NCI-H748 (cell line): ENCODE results near the gene PCDHGA7.
A peak's percentile ranks its signal among the peaks of the same experiment; 100 is the strongest.
"Not testable (repeated sequence)": the region's sequence is repeated elsewhere in the genome, so short reads cannot be mapped to it uniquely, and the experiment has no call there.

Experiments
- DNase-seq: peaks from one replicate; lab custom pipeline; 2025; ENCODE audit not compliant: unreplicated experiment; lab: John Stamatoyannopoulos, UW

The PCDHGA7 gene

GRCh38 chr5:141397756-141398551, 15.4 kb downstream of the PCDHGA7 start, which contains the start of gene PCDHGB5:
Gene PCDHGB5 (plus strand): TSS chr5:141397947. CDS start chr5:141398128, 181 bp downstream.
- DNase-seq = peak; percentile 79

GRCh38 chr5:141398608-141399007, 16.1 kb downstream of the PCDHGA7 start:
- DNase-seq = no peak

GRCh38 chr5:141399555-141400258, 17.2 kb downstream of the PCDHGA7 start:
- DNase-seq = no peak

GRCh38 chr5:141402553-141403243, 20.2 kb downstream of the PCDHGA7 start, which contains the start of gene PCDHGA9:
Gene PCDHGA9 (plus strand): TSS chr5:141402778. CDS start chr5:141402953, 175 bp downstream.
- DNase-seq = no peak

- no peak for DNase-seq
Measured at GRCh38 chr5:141403387-141403786, 20.8 kb downstream of the PCDHGA7 start.

- not testable (repeated sequence) for DNase-seq
Measured at GRCh38 chr5:141407790-141408505, 25.4 kb downstream of the PCDHGA7 start, which contains the start of gene PCDHGB6. Gene PCDHGB6 (plus strand): TSS chr5:141408021. CDS start chr5:141408203, 182 bp downstream.

- DNase-seq = no peak
Measured at GRCh38 chr5:141409598-141410306, 27.2 kb downstream of the PCDHGA7 start.

GRCh38 chr5:141411575-141411974, 29.0 kb downstream of the PCDHGA7 start:
- DNase-seq = no peak

GRCh38 chr5:141412854-141413539, 30.5 kb downstream of the PCDHGA7 start, which contains the start of gene PCDHGA10:
Gene PCDHGA10 (plus strand): TSS chr5:141412987. CDS start chr5:141413176, 189 bp downstream.
- DNase-seq = peak; percentile 81

- peak; percentile 50 for DNase-seq
Measured at GRCh38 chr5:141413540-141414069, 31.1 kb downstream of the PCDHGA7 start.

GRCh38 chr5:141414548-141415274, 32.2 kb downstream of the PCDHGA7 start:
- DNase-seq = not testable (repeated sequence)

- not testable (repeated sequence) for DNase-seq
Measured at GRCh38 chr5:141415275-141415618, 32.7 kb downstream of the PCDHGA7 start.

- not testable (repeated sequence) for DNase-seq
Measured at GRCh38 chr5:141417494-141418172, 35.1 kb downstream of the PCDHGA7 start, which contains the start of gene PCDHGB7. Gene PCDHGB7 (plus strand): TSS chr5:141417677. CDS start chr5:141417860, 183 bp downstream.

- DNase-seq = no peak
Measured at GRCh38 chr5:141419074-141419880, 36.7 kb downstream of the PCDHGA7 start.

- no peak for DNase-seq
Measured at GRCh38 chr5:141420855-141421488, 38.4 kb downstream of the PCDHGA7 start, which contains the start of gene PCDHGA11. Gene PCDHGA11 (plus strand): TSS chr5:141421051. CDS start chr5:141421228, 177 bp downstream.

GRCh38 chr5:141421489-141421855, 38.9 kb downstream of the PCDHGA7 start:
- DNase-seq = no peak
